Activated T-cell treated with anti-CD3 and anti-CD28 coated beads, Interleukin-2, amount 50 U/mL, for 48 hours (primary cell): ENCODE measurements around the gene SEMA6D.
"Not testable (repeated sequence)": the region's sequence is repeated elsewhere in the genome, so short reads cannot be mapped to it uniquely, and the experiment has no call there.

Experiments
- DNase-seq, 2 experiments: peaks; one replicate each; pipeline ENCODE4 v3.0.0-alpha.2; 2020

SEMA6D gene

GRCh38 chr15:47718497-47719437 is 1.5 kb downstream of the SEMA6D start:
- no peak for DNase-seq

GRCh38 chr15:47719730-47720129 is 2.4 kb downstream of the SEMA6D start:
- DNase-seq = no peak

GRCh38 chr15:47720555-47720954 is 3.2 kb downstream of the SEMA6D start:
- no peak for DNase-seq

- DNase-seq = no peak
These were observed 4.4 kb downstream of the SEMA6D start for GRCh38 chr15:47721676-47722075.

- DNase-seq = no peak
These were observed 7.0 kb downstream of the SEMA6D start for GRCh38 chr15:47724346-47724745.

GRCh38 chr15:47725051-47725450 is 7.7 kb downstream of the SEMA6D start:
- no peak for DNase-seq

- DNase-seq = no peak
These were observed 8.6 kb downstream of the SEMA6D start for GRCh38 chr15:47725906-47726305.

- DNase-seq = no peak
These were observed 9.1 kb downstream of the SEMA6D start for GRCh38 chr15:47726399-47726823.

GRCh38 chr15:47727137-47727536 is 9.8 kb downstream of the SEMA6D start:
- no peak for DNase-seq

GRCh38 chr15:47727676-47728075 is 10.4 kb downstream of the SEMA6D start:
- no peak for DNase-seq

- DNase-seq = no peak
These were observed 11.1 kb downstream of the SEMA6D start for GRCh38 chr15:47728426-47728825.

- no peak for DNase-seq
These were observed 11.6 kb downstream of the SEMA6D start for GRCh38 chr15:47728886-47729285.

GRCh38 chr15:47731230-47731629 is 13.9 kb downstream of the SEMA6D start:
- no peak for DNase-seq

- no peak for DNase-seq
These were observed 14.9 kb downstream of the SEMA6D start for GRCh38 chr15:47732248-47732647.

- DNase-seq = no peak
These were observed 15.8 kb downstream of the SEMA6D start for GRCh38 chr15:47733085-47733484.

GRCh38 chr15:47736143-47736786 is 19.0 kb downstream of the SEMA6D start:
- DNase-seq = no peak

- DNase-seq = no peak
These were observed 20.2 kb downstream of the SEMA6D start for GRCh38 chr15:47737477-47737876.

GRCh38 chr15:47738144-47738825 is 21.0 kb downstream of the SEMA6D start:
- not testable (repeated sequence) for DNase-seq

- no peak for DNase-seq
These were observed 23.8 kb downstream of the SEMA6D start for GRCh38 chr15:47741082-47741481.

GRCh38 chr15:47741907-47742306 is 24.6 kb downstream of the SEMA6D start:
- DNase-seq = no peak

- DNase-seq = no peak
These were observed 25.0 kb downstream of the SEMA6D start for GRCh38 chr15:47742334-47742733.

GRCh38 chr15:47742742-47743141 is 25.4 kb downstream of the SEMA6D start:
- DNase-seq = no peak

- no peak for DNase-seq
These were observed 26.1 kb downstream of the SEMA6D start for GRCh38 chr15:47743385-47743784.

GRCh38 chr15:47743886-47744285 is 26.6 kb downstream of the SEMA6D start:
- no peak for DNase-seq
